Suppressor macrophage (primary cell): ENCODE data around the gene TXNRD1.
"Not testable (repeated sequence)": the region's sequence is repeated elsewhere in the genome, so short reads cannot be mapped to it uniquely, and the experiment has no call there.

Experiments used
- DNase-seq, 4 experiments: peaks; one replicate each; pipeline ENCODE4 v3.0.0-alpha.2; 2020 to 2022

Gene TXNRD1

DNA sequence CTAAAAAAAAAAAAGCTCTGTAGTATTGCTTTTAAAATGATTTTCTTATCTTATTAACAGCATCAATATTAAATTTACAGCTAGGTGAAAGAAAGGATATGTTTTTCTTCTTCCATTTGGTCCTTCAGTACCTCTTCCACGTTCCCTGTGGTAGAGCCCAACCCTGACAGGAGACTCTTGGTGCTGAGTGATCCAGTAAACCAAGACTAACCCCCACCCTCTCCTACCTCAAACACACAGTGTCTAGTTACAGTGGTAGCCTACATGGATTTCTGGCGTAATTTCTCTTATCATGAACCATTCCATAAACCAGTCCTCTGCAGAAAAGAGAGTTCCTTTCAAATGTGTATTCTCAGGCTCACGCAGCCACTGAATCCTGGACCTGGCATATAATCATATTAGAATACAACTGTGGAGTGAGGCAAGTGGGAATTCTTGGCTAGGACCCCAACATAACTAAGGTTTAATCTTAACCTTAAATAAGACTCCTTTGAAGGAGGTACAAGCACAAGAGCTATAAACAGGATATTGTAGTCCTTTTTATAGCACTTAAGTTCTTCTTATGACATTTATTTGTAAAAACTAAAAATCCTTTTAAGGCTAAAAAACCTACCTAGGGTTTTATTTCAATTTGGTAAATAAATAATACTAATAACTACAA lies 27.1 kb downstream of the TXNRD1 start:
- DNase-seq: no peak

DNA sequence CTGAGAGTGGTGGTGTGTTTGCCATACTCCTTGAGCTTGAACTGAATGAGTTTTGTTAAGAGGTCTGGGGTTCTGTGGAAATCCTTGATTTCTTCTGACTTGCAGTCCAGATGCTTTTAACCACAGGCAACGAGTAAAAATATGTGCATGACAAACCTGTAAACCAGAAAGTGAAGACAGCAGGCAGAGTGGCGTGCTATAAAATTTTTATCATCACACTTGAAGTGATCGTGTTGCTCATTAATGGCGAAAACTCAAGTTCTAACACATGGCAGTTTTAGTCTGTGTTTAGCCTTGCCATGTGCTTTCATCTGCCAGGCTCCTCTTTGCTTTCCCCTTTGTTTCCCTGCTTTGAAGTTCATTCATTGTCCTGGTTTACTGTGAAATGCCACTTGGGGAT lies 28.0 kb downstream of the TXNRD1 start:
- no peak for DNase-seq

DNA sequence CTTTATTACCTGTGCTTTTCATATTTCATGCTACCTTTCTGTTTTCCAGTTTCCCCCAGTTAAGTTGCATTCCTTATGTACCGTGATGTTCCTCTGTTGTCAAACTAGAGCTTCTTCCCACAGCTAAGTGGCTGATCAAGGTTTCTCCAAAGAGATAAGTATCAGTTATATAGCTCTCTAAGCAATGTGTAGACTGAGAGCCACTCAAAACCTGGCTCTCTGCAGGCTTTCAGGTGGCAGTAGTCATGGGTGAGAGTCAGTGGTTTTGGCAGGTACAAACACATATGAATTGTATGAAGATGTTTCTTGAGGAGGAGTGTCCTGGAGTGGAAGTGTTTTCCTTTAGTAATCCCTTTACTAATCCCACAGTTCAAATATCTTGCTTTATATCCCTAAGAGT lies 28.4 kb downstream of the TXNRD1 start:
- DNase-seq: no peak

GRCh38 chr12:104247698-104248097 lies 32.1 kb downstream of the TXNRD1 start:
- DNase-seq: peak; percentile 48 to 77 (median 71)

DNA sequence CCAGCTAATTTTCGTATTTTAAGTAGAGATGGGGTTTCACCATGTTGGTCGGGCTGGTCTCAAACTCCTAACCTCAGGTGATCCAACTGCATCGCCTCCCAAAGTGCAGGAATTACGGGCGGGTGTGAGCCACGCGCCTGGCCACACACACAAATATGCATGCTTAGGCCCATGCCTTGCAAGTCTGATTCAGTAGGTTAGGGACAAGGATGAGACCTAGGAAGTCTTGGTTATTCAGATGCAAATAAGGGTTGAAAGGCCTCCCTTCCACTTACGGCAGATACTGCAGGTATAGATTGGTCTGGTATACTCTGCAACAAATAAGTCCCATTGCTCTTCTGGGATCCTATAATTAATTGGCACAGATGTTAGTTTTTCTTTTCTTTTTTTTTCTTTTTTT lies 32.9 kb downstream of the TXNRD1 start:
- DNase-seq: no peak

DNA sequence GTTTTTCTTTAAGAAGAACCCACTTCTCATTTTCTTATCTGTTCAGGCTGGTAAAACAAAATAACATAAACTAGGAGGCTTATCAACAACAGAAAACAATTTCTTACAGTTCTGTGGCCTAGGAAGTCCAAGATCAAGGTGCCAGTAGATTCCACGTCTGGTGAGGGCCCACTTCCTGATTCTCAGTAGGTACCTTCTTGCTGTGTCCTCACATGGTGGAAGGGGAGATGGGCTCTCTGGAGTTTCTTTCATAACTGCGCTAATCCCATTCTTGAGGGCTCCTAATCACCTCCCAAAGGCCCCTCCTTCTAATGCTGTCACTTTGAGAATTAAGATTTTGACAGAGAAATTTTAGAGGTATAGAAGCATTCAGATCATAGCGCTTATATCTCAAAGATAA lies 33.4 kb downstream of the TXNRD1 start:
- DNase-seq: no peak

GRCh38 chr12:104249898-104250297 lies 34.3 kb downstream of the TXNRD1 start:
- DNase-seq: no peak

GRCh38 chr12:104250366-104251125 lies 35.0 kb downstream of the TXNRD1 start:
- DNase-seq: no peak

DNA sequence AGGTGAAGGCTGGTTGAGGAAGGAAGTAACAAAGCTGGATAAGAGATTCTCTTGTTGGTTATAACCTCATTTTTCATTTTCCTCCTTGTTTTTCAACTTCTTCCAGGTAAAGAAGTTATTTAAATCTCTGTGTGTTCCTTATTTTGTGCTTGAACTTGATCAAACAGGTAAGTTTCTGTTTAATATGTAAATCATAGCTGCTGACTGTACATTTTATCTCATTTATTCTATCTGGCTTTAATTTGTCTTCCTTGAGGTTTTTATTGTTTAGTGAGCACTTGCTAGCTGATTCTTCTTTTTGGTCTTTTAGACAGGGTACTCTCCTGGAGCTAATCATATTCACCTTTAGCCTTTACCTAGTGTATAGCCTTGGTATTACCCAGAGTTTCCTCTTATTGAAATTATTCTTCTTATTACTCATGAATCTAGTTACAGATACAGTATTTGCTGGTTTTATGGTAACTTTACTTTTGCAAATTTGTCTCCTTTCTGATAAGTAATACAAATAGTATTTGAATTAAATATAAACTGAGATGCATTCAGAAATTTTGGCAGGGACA lies 42.4 kb downstream of the TXNRD1 start:
- DNase-seq: no peak

- DNase-seq: no peak
Measured at GRCh38 chr12:104258476-104259067, 43.0 kb downstream of the TXNRD1 start.

DNA sequence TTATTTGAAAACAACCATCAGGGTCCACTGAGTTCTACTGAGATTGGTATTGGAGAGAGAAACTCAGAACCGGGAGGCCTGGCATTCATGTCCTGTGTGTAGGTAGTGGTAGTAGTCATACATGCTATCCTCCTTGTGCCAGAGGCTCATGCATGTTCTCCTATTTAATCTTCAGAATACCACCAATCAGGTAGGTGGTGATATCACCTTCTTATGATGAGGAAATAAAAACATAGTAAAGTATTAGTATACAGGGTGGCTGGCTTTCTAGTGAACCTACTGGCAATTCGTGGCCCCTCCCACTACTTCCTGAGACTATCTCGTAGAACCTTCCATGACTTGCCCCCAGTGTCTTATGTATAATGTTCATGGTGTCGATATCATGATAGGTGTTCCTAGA lies 47.4 kb downstream of the TXNRD1 start:
- DNase-seq: peak in 1 of 4 experiments; percentile 16

- DNase-seq: peak; percentile 34 to 73 (median 62)
Measured at GRCh38 chr12:104263580-104264358, 48.2 kb downstream of the TXNRD1 start.

DNA sequence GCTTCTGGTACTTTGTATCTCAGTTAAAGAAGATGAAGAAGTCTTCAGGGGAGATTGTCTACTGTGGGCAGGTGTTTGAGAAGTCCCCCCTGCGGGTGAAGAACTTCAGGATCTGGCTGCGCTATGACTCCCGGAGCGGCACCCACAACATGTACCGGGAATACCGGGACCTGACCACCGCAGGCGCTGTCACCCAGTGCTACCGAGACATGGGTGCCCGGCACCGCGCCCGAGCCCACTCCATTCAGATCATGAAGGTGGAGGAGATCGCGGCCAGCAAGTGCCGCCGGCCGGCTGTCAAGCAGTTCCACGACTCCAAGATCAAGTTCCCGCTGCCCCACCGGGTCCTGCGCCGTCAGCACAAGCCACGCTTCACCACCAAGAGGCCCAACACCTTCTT lies 49.9 kb downstream of the TXNRD1 start:
- not testable (repeated sequence) for DNase-seq

DNA sequence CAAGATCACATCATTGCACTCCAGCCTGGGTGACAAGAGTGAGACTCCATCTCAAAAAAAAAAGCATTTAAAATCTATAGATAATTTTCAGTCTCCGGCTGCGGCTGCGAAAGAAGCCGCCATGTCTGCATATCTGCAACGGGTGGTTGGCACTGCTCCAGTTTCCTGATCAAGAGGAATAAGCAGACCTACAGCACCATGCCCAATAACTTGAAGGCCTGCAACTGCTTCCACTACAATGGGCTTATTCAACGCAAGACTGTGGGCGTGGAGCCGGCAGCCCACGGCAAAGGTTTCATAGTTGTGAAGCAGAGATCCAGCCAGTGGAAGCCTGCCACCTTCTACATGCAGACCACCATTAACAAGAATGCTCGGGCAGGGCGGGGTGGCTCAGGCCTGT lies 57.4 kb downstream of the TXNRD1 start:
- no peak for DNase-seq

DNA sequence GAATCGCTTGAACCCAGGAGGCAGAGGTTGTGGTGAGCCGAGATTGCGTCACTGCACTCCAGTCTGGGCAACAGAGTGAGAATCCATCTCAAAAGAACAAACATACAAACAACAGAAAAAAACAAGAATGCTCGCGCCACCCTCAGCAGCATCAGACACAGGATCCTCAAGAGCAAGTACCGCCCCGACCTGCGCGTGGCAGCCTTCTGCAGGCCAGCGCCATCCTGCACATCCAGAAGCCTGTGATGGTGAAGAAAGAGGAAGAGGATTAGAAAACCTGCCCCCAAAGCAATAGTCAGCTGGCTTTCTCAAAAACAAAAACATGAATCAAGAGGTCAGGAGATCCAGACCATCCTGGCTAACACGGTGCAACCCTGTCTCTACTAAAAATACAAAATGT lies 57.9 kb downstream of the TXNRD1 start:
- no peak for DNase-seq

- DNase-seq: no peak
Measured at GRCh38 chr12:104274811-104275210, 59.2 kb downstream of the TXNRD1 start.

- no peak for DNase-seq
Measured at GRCh38 chr12:104275689-104276088, 60.1 kb downstream of the TXNRD1 start.

DNA sequence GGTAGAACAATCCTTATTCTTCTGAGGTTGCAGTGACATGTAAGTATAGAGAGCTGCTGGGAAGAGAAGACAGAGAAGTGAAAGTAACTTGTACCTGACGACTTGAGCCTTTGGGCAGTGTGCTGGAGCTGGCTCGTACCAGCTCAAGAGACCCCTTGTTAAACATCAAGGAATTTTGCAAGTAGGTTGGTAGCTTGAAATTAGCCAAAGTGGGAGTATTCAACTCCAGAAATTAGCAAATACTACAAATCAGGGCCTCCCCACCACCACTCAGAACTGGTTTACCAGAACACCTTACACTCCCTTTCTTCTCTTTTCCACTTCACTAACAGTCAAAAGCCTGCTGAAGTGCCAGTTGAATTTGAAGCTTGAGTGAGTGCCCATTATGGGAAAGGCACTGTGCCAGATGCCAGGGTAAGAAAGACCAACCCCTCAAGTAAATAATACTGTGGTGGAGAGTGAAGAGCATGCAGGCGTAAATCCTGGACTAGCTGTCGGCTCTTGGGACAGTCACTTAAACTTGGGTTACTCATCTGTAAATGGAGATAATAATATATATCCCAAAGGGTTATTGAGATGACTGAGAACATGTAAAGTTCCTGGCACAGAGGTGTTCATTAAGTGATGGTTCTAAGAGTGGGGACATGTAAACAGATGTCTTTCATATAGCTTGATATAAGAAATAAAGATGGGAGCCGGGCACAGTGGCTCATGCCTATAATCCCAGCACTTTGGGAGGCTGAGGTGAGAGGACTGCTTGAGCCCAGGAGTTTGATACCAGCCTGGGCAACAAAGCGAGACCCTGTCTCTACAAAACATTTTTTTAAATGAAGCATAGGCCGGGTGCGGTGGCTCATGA lies 60.9 kb downstream of the TXNRD1 start:
- no peak for DNase-seq

GRCh38 chr12:104279164-104279563 lies 63.6 kb downstream of the TXNRD1 start:
- DNase-seq: no peak

DNA sequence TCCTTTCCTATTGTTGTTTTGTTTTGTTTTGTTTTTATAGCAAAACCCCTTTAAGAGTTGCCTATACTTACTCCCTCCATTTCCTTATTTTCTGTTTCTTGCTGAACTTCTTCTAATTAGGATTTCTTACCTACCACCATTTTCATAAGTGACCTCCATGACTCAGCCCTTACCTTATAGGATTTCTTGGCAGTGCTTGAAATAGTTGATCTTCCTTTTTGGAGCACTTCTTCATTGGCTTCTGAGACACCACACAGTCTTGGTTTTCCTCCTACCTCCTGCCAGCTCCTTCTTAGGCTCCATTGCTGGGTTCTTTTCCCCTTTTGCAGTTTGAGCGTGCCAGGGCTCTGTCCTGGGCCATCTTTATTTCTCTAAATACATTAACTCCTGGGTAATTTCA lies 64.5 kb downstream of the TXNRD1 start:
- peak in 3 of 4 experiments; percentile 23 to 30 (median 24) for DNase-seq

DNA sequence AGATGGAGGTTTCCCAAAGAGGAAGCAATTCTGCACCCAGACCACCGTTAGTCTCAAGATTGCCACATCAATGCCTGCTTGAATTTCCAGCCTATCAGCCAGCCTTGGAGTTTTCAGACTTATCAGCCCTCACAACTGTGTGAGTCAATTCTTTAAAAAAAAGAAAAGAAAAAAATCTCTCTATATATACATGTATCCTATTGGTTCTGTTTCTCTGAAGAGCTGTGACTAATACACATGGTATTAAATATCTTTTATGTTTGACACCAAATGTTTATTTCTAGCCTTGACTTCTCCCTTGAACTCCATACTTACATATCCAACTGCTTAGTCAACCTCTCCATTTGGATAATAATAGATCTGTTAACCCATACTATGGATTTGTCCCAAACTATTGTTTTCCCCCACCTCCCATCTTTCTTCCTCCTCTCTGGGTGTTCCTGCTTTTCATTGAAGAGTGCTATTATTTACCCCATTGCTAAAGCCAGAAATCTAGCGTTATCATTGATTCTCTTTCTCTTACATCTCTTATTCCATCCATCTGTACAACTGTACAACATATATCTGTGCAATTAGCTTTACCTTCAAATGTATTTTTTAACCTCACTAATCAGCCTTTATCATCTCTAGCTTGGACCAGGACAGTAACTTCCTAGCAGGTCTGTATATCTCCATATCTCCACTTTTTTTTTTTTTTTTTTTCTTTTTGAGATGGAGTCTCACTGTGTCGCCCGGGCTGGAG lies 65.3 kb downstream of the TXNRD1 start:
- peak in 1 of 4 experiments; percentile 28 for DNase-seq
